ENCODE measurements around the gene MAPRE3.
"Not testable (repeated sequence)": the region's sequence is repeated elsewhere in the genome, so short reads cannot be mapped to it uniquely, and the experiment has no call there.

MAPRE3 gene

GRCh38 chr2:27070653-27071276 lies 100.3 kb downstream of the MAPRE3 start:
- DNase-seq (ENCODE audit: low spot score), result no peak

- DNase-seq (ENCODE audit: low spot score), result peak; percentile 93
These were observed 101.0 kb downstream of the MAPRE3 start, which contains the start of gene OST4 for GRCh38 chr2:27071277-27071989. OST4 (minus strand) TSS chr2:27071654.

- DNase-seq (ENCODE audit: low spot score), result no peak
These were observed 101.8 kb downstream of the MAPRE3 start for GRCh38 chr2:27071990-27072830.

- no peak for DNase-seq (ENCODE audit: low spot score)
These were observed 102.5 kb downstream of the MAPRE3 start for GRCh38 chr2:27072920-27073319.

GRCh38 chr2:27073782-27074181 lies 103.3 kb downstream of the MAPRE3 start:
- DNase-seq (ENCODE audit: low spot score), result no peak

- DNase-seq (ENCODE audit: low spot score), result no peak
These were observed 104.5 kb downstream of the MAPRE3 start for GRCh38 chr2:27074738-27075565.

GRCh38 chr2:27075566-27075871 lies 105.1 kb downstream of the MAPRE3 start:
- DNase-seq (ENCODE audit: low spot score), result not testable (repeated sequence)

- DNase-seq (ENCODE audit: low spot score), result no peak
These were observed 105.9 kb downstream of the MAPRE3 start for GRCh38 chr2:27076323-27076722.
